ENCODE results near the gene FAM20C. TPM values are rescaled to one million over a fixed set of nuclear protein-coding genes. Genes with fewer than 3 reads are reported as not detected.

FAM20C gene
- total RNA-seq, 4 donors from 2014 or later, result 17.3 to 20.7 (median 19.8) TPM

DNA sequence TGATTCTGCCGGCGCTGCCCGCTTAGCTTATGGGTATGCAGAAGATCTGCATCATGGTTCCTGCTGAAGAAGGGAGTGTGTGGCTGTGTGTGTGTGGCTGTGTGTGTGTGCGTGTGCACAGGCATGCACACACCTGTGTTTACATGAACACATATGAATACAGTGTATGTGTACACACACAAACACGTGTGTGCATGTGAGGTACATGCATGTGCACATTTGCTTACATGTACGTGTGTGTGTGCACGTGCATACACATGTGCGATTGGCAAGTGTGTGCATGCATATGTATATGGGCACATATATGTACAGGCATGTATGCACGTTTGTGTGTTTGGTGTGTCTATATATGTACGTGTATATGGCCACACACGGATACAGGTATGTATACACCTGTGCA, 16.4 kb upstream of the FAM20C start:
- 89 to 95% methylated on average over 11 of the region's 11 CpGs for WGBS, 2 donors
- TF ChIP-seq, protein P1, sequence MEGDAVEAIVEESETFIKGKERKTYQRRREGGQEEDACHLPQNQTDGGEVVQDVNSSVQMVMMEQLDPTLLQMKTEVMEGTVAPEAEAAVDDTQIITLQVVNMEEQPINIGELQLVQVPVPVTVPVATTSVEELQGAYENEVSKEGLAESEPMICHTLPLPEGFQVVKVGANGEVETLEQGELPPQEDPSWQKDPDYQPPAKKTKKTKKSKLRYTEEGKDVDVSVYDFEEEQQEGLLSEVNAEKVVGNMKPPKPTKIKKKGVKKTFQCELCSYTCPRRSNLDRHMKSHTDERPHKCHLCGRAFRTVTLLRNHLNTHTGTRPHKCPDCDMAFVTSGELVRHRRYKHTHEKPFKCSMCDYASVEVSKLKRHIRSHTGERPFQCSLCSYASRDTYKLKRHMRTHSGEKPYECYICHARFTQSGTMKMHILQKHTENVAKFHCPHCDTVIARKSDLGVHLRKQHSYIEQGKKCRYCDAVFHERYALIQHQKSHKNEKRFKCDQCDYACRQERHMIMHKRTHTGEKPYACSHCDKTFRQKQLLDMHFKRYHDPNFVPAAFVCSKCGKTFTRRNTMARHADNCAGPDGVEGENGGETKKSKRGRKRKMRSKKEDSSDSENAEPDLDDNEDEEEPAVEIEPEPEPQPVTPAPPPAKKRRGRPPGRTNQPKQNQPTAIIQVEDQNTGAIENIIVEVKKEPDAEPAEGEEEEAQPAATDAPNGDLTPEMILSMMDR (IDR thresholded peaks at IDR 0.05), result no peak
- TF ChIP-seq POLR2A (IDR thresholded peaks at IDR 0.05), result no peak
- intact Hi-C loops (cut with DNase I; ENCODE audit: low total_unique reads), result no loop called here
- H3K4me3 ChIP-seq (ENCODE audit: low read depth, poor library complexity, severe bottlenecking), result no peak overlapping the region
- no peak for DNase-seq (ENCODE audit: low spot score in 2 of 2)

DNA sequence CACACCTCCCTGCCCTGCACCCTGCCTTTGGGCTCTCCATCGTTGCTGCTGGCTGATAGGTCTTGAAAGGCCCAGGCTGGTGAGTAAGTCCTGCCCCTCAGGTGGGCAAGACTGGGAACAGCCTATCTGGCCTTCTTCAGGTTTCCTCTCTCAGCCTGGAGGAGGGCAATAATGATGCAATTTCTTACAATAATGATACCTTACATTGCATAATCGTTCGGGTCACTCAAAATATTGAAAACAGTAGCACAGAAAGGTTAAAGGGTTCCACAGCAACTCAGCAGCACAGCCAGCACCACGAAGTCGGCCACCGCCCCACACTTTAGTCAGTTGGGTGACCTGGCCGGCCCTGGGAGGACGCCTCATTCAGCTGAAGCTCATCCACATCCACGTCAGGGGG, 16.0 kb upstream of the FAM20C start:
- WGBS, 2 donors, result 82 to 85% methylated on average over 9 of the region's 9 CpGs
- DNase-seq (ENCODE audit: low spot score in 2 of 2), result no peak
- H3K4me3 ChIP-seq (ENCODE audit: low read depth, poor library complexity, severe bottlenecking), result no peak overlapping the region
- intact Hi-C loops (cut with DNase I; ENCODE audit: low total_unique reads), result no loop called here
- TF ChIP-seq, protein P1 (IDR thresholded peaks at IDR 0.05), result no peak
- TF ChIP-seq POLR2A (IDR thresholded peaks at IDR 0.05), result no peak

DNA sequence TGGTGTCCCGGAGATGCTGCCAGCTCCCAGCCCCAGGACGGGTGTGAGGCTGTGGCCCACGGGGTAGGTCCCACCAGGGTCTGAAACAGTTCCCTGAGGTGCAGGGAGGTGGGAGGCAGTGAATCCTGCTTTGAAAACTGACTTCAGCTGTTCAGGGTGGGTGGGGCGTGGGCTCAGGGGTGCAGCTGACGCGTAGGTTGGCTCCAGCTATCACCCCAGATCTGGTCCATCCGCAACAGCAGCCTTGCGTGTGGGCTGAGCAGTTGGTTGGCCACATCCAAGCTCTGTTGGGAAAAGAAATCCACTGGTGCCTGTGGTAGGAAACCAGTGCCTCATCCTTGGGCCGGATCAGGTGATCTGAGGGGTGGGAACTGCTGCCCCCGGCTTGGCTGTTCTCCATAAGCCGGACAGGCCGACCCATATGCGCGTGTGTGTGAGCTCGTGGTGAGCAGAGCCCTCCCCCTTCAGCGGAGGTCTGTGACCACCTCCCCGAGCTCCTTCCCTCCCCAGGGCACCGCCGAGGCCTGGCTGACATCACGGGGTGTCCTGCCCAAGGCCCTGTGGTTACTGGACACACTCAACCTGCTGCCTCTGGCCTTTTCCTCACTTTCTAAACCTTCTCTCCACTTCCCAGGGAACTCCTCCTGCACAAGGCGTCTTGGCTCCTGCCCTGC, 15.4 kb upstream of the FAM20C start:
- DNase-seq (ENCODE audit: low spot score in 2 of 2), result no peak
- WGBS, 2 donors, result 81 to 88% methylated on average over 20 to 21 of the region's 21 CpGs
- intact Hi-C loops (cut with DNase I; ENCODE audit: low total_unique reads), result no loop called here
- no peak overlapping the region for H3K4me3 ChIP-seq (ENCODE audit: low read depth, poor library complexity, severe bottlenecking)
- TF ChIP-seq, protein P1 (IDR thresholded peaks at IDR 0.05), result no peak
- no peak for TF ChIP-seq POLR2A (IDR thresholded peaks at IDR 0.05)

DNA sequence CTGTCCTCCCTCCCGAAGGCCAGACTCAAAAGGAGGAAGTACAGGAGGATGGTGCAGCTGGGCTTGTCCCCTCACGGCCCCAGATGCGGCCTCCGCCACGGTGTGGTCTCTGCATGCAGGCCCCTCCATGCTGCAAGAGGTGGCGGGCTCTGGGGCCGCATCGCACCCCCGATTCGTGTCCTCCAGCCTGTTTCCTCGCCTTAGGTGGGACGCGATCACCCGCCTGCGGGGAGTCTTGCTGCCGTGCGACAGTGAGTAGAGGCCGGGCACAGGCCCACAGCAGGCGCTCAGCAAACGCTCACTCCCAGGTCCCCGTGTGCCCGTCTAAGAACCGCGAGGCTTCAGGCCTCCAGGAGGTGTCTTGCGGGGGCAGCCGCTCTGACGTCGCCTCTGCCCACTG, 13.9 kb upstream of the FAM20C start:
- intact Hi-C loops (cut with DNase I; ENCODE audit: low total_unique reads), result no loop called here
- no peak overlapping the region for H3K4me3 ChIP-seq (ENCODE audit: low read depth, poor library complexity, severe bottlenecking)
- DNase-seq (ENCODE audit: low spot score in 2 of 2), result no peak
- WGBS, 2 donors, result 89 to 93% methylated on average over 27 to 28 of the region's 28 CpGs
- TF ChIP-seq, protein P1 (IDR thresholded peaks at IDR 0.05), result no peak
- TF ChIP-seq POLR2A (IDR thresholded peaks at IDR 0.05), result no peak

DNA sequence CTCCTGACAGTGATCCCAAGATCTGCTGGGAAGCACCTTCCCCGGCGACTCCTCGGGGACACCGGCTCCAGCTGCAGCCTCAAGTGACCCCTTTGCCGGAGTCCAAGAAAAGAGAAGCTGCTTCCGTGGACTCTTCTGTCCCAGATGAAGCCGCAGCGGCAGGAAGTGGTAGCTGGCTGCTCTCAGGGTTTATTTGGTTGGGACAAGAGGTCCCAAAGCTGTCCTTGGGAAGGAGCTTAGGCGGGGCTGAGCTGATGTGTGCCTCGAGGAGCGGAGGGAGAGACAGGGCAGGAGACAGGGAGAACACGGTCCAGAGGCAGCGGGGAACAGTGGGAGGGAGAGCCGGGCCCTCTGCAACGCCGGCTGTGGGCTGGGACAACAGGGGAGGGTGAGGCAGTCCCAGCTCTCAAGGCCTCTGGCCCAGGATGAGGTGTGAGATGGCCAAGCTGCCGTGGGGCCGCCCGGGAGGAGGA, 13.1 kb upstream of the FAM20C start:
- TF ChIP-seq, protein P1 (IDR thresholded peaks at IDR 0.05), result no peak
- no peak for TF ChIP-seq POLR2A (IDR thresholded peaks at IDR 0.05)
- DNase-seq (ENCODE audit: low spot score in 2 of 2), result no peak
- intact Hi-C loops (cut with DNase I; ENCODE audit: low total_unique reads), result no loop called here
- WGBS, 2 donors, result 68 to 74% methylated on average over 11 to 19 of the region's 19 CpGs
- no peak overlapping the region for H3K4me3 ChIP-seq (ENCODE audit: low read depth, poor library complexity, severe bottlenecking)
